ENCODE results near the gene PNPLA5.

PNPLA5 gene

DNA sequence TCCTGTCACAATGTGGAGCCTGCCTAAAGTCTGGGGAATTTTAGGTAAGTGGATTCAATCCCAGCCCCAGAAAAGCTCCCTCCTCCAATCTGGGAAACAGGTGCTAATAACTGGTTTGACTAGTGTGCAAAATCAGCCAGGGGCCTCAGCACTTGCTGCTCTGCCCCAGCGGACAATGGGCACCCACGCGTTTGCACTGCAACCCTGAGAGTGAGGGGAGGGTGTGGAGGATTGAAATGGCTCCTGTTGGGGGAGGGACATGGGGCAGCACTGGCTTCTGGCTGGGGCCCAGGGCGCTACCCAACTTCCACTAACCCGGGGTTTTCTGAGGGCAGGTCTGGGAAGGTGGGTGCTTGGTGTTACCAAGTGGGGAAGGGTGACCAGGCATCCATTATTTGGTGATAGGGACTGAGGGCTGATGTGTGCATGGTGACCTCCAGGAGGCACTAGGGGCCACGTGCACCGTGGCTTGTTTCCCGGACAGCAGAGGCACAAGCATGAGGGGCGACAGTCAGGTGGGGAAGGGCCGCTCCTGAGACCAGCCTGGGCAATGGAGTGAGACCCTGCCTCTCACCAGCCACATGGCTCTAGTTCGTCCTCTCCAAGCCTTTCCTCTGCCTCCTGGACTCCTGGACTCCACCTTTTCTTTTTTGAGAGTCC lies 4.3 kb upstream of the PNPLA5 start:
- Histone ChIP-seq H3K4me3 (ENCODE audit: low read depth, low read length) (no peak overlapping the region), H3K9me3 (ENCODE audit: control insufficient read depth, low read length) (no peaks in the 10 kb centered on the region), H2AFZ (no peak overlapping the region), H3K4me2 (ENCODE audit: low read length) (no peak overlapping the region), H3K27ac (no peak overlapping the region), H3K9ac (no peak overlapping the region), H3K79me2 (no peaks in the 10 kb centered on the region), H3K27me3 (ENCODE audit: control insufficient read depth, insufficient read depth, low read length) (no peaks in the 10 kb centered on the region), H3K36me3 (ENCODE audit: control insufficient read depth, insufficient read depth, low read length) (no peaks in the 10 kb centered on the region), H3K4me1 (no peaks in the 10 kb centered on the region)
- TF ChIP-seq, protein P1, sequence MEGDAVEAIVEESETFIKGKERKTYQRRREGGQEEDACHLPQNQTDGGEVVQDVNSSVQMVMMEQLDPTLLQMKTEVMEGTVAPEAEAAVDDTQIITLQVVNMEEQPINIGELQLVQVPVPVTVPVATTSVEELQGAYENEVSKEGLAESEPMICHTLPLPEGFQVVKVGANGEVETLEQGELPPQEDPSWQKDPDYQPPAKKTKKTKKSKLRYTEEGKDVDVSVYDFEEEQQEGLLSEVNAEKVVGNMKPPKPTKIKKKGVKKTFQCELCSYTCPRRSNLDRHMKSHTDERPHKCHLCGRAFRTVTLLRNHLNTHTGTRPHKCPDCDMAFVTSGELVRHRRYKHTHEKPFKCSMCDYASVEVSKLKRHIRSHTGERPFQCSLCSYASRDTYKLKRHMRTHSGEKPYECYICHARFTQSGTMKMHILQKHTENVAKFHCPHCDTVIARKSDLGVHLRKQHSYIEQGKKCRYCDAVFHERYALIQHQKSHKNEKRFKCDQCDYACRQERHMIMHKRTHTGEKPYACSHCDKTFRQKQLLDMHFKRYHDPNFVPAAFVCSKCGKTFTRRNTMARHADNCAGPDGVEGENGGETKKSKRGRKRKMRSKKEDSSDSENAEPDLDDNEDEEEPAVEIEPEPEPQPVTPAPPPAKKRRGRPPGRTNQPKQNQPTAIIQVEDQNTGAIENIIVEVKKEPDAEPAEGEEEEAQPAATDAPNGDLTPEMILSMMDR (IDR thresholded peaks at IDR 0.05) = no peak

DNA sequence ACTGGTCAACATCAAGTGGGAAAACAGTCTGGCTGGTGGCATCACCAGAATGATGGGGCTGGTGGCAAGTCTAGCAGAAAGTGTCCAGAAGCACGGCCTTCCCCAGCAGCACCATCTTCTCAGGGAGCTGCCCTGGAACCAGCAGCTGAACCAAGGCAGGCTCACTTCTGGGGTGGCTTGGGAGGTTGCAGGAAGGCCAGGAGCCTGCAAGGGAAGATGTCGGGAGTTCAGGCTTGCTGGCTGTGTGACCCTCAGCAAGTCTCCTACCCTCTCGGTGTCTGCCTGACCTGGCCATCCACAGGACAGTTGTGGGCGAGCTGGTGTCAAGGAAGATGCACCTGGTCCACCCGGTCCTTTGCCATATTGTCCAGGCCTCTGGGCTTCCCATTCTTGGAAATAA lies 2.3 kb upstream of the PNPLA5 start:
- H3K27ac ChIP-seq = no peak overlapping the region
- no peak overlapping the region for H2AFZ ChIP-seq
- no peak overlapping the region for H3K9ac ChIP-seq
- H3K4me3 ChIP-seq (ENCODE audit: low read depth, low read length) = no peak overlapping the region
- no peaks in the 10 kb centered on the region for H3K79me2 ChIP-seq
- H3K4me2 ChIP-seq (ENCODE audit: low read length) = no peak overlapping the region
- H3K4me1 ChIP-seq = no peaks in the 10 kb centered on the region
- H3K9me3 ChIP-seq (ENCODE audit: control insufficient read depth, low read length) = no peaks in the 10 kb centered on the region
- H3K27me3 ChIP-seq (ENCODE audit: control insufficient read depth, insufficient read depth, low read length) = peaks cover 4% of the 10 kb centered on the region
- TF ChIP-seq, protein P1 (IDR thresholded peaks at IDR 0.05) = no peak
- no peaks in the 10 kb centered on the region for H3K36me3 ChIP-seq (ENCODE audit: control insufficient read depth, insufficient read depth, low read length)

DNA sequence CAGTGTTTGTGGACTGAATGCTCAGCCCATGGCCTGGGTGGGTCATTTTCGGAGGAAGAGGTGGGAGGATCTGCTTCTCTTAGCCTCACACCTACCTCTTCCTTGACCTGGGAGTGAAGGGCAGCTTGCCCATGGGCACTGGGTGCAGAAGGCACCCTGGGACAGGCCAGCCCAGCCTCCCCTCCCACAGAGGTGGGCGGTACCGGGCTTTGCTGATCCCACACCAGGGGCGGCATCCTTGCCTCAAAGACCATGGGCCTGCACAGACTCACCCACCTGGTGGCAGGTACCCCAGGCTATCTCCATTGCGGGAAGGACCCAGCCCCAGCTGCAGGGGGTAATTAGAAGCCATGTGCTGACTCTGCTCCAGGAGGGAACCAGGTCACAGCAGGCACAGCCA lies 1.5 kb upstream of the PNPLA5 start:
- no peaks in the 10 kb centered on the region for H3K9me3 ChIP-seq (ENCODE audit: control insufficient read depth, low read length)
- no peak overlapping the region for H3K4me3 ChIP-seq (ENCODE audit: low read depth, low read length)
- H3K79me2 ChIP-seq = no peaks in the 10 kb centered on the region
- H3K4me2 ChIP-seq (ENCODE audit: low read length) = no peak overlapping the region
- TF ChIP-seq, protein P1 (IDR thresholded peaks at IDR 0.05) = no peak
- H2AFZ ChIP-seq = no peak overlapping the region
- no peaks in the 10 kb centered on the region for H3K36me3 ChIP-seq (ENCODE audit: control insufficient read depth, insufficient read depth, low read length)
- H3K27ac ChIP-seq = no peak overlapping the region
- H3K9ac ChIP-seq = no peak overlapping the region
- H3K27me3 ChIP-seq (ENCODE audit: control insufficient read depth, insufficient read depth, low read length) = peaks cover 4% of the 10 kb centered on the region
- no peaks in the 10 kb centered on the region for H3K4me1 ChIP-seq

DNA sequence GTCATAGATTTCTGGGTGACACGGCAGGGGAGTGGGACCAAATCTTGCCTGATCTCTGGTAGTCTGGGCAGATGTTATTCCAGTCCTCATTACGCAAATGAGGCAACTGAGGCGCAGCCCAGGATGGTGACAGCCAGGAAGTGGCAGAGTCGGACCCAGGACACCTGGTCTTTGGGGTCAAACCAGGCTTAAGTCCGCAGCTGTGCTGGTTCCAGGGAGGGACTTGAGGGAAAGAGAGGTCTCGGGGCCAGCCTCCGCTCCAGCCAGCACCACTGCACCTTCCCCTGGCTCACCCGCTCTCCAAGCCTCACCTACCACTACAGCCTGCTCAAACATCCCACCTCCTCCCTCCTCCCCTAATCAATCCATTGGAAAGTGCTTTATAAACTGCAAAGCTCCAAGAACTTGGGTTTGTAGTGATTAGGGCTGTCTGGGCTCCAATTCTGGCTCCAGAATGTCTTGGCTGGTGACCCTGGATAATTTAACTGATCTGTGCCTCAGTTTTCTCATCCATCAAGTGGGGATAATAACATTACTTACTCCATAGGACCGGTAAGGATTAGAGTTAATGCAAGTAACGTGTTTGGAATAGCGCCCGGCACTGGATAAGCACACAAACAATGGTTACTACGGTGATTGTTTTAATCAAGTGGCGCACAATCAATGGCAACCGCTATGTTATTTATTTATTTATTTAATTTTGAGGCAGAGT lies 526 bp upstream of the PNPLA5 start:
- Histone ChIP-seq H3K4me2 (ENCODE audit: low read length) (no peak overlapping the region), H3K4me3 (ENCODE audit: low read depth, low read length) (no peak overlapping the region), H3K9me3 (ENCODE audit: control insufficient read depth, low read length) (no peaks in the 10 kb centered on the region), H3K79me2 (no peaks in the 10 kb centered on the region), H3K36me3 (ENCODE audit: control insufficient read depth, insufficient read depth, low read length) (no peaks in the 10 kb centered on the region), H3K27ac (no peak overlapping the region), H3K4me1 (no peaks in the 10 kb centered on the region), H2AFZ (peak overlapping the region; percentile 53), H3K9ac (no peak overlapping the region), H3K27me3 (ENCODE audit: control insufficient read depth, insufficient read depth, low read length) (peaks cover 4% of the 10 kb centered on the region)
- TF ChIP-seq, protein P1 (IDR thresholded peaks at IDR 0.05) = no peak

All from parathyroid adenoma (tissue), 2 donors.